ENCODE data around the gene SLC47A2.

DNA sequence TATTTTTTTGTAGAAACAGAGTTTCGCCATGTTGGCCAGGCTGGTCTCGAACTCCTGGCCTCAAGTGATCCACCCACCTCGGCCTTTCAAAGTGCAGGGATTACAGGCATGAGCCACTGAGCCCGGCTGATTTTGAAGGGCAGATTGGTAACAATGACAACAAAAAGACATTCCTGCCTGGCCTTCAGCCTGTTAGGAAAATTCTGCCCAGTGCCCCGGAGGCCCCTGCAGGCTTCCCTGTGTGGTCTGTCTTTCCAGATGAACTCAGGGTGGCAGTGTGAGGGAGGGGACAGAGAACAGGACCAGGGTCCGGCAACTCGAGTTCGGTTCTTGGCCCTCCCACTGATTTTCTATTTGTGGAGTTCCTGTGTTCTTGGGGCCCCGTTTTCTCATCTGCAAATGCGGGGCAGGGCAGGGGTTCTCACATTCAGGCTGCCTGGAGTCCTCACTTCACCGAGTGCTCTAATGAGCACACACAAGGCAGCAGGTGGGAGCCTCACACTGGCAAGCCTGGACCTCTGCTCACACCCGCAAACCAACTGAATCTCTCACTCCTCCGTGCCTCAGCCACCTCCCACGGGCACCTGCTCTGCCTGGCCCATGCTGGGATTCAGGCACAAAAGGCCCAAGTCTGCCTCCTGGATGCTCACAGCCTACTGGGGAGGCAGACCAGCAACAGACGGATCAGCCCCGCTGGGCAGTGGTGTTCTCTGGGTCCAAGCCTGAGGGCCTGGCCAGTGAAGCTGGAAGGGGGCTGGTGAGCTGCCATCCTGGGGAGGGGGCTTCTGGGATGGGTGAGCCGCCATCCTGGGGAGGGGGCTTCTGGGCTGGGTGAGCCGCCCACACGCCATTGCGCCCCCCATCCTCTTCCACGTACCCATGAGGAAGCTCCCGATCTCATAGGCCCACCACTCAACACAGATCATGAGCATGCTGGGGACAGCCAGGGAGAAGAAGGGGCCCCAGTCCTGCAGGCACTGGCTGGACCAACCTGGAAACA lies 10.3 kb downstream of the SLC47A2 start:
- TF ChIP-seq GATAD2A (IDR thresholded peaks at IDR 0.05) = no peak
- no peak for TF ChIP-seq LARP7 (IDR thresholded peaks at IDR 0.05)
- TF ChIP-seq EGR1 (conservative IDR thresholded peaks at IDR 0.05) = no peak
